ENCODE data around the gene MUCL3. TPM values are rescaled to one million over a fixed set of nuclear protein-coding genes. Genes with fewer than 3 reads are reported as not detected.
"Not testable (repeated sequence)": the region's sequence is repeated elsewhere in the genome, so short reads cannot be mapped to it uniquely, and the experiment has no call there.

Gene MUCL3
- total RNA-seq, 1 experiment from 2014 or later, result 0.15 TPM

GRCh38 chr6:30965140-30965601, 24.4 kb downstream of the MUCL3 start (continued):
- TF ChIP-seq FOXP1 (CRISPR knock-in tag; IDR thresholded peaks at IDR 0.05; ENCODE audit: borderline replicate concordance) (no peak), NR1H2 (CRISPR knock-in tag; IDR thresholded peaks at IDR 0.05) (no peak), ATF1 (CRISPR knock-in tag; IDR thresholded peaks at IDR 0.05) (no peak), CREB1 (CRISPR knock-in tag; IDR thresholded peaks at IDR 0.05) (no peak)
- TF ChIP-seq, protein P1, sequence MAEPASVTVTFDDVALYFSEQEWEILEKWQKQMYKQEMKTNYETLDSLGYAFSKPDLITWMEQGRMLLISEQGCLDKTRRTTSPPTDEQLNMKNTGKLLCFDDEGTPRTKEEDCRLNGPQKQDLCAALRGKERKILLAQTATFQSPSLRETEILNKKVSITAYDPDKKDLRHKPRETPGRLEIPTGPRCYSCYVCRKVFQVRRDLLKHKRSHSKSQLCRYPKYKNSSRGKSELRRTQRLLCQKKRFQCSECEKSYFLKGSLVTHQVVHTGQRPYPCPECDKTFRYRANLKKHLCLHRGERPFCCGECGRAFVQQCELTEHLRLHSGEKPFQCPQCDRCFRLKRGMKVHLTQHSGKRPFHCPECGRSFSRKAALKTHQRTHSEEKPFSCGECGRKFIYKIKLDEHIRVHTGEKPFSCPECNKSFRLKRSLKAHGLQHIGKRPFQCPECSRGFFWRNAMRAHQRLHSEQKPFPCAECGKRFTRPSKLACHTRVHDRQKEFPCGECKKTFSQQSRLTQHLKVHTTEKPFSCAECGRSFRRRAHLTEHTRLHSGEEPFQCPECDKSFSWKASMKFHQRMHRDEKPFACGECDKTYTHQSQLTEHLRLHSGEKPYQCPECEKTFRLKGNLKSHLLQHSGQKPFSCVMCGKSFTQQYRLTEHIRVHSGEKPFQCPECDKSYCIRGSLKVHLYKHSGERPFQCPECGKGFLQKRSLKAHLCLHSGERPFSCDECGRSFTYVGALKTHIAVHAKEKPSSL (CRISPR knock-in tag; conservative IDR thresholded peaks at IDR 0.05), result no peak

- Mint-ChIP-seq H3K9me3 (peaks cover 27% of the 10 kb centered on the region), H3K36me3 (no peaks in the 10 kb centered on the region), H3K27me3 (ENCODE audit: low read depth) (peaks cover 5% of the 10 kb centered on the region), H3K27ac (no peak overlapping the region), H3K4me1 (peaks cover 11% of the 10 kb centered on the region), H3K4me3 (no peak overlapping the region)
- DNase-seq (ENCODE audit: low spot score) (no peak), ATAC-seq (no peak)
- ChIA-PET POLR2A (no interaction called here), CTCF (interaction anchor here (0.5 kb wide), 1 partner anchor 96 kb away, joined by 3 read pairs; no protein-coding TSS in a partner anchor)
- TF ChIP-seq NR1H2 (CRISPR knock-in tag; IDR thresholded peaks at IDR 0.05) (no peak), CREB1 (CRISPR knock-in tag; IDR thresholded peaks at IDR 0.05) (no peak), CREM (CRISPR knock-in tag; IDR thresholded peaks at IDR 0.05) (no peak), ZBTB21 (CRISPR knock-in tag; IDR thresholded peaks at IDR 0.05; ENCODE audit: borderline replicate concordance) (no peak), PRRX2 (CRISPR knock-in tag; IDR thresholded peaks at IDR 0.05) (no peak), TCF7 (CRISPR knock-in tag; IDR thresholded peaks at IDR 0.05; ENCODE audit: low read depth) (no peak), ATF3 (CRISPR knock-in tag; conservative IDR thresholded peaks at IDR 0.05) (no peak), ZNF121 (CRISPR knock-in tag; IDR thresholded peaks at IDR 0.05) (no peak), ATF6 (CRISPR knock-in tag; IDR thresholded peaks at IDR 0.05) (no peak)
- TF ChIP-seq, protein P2, sequence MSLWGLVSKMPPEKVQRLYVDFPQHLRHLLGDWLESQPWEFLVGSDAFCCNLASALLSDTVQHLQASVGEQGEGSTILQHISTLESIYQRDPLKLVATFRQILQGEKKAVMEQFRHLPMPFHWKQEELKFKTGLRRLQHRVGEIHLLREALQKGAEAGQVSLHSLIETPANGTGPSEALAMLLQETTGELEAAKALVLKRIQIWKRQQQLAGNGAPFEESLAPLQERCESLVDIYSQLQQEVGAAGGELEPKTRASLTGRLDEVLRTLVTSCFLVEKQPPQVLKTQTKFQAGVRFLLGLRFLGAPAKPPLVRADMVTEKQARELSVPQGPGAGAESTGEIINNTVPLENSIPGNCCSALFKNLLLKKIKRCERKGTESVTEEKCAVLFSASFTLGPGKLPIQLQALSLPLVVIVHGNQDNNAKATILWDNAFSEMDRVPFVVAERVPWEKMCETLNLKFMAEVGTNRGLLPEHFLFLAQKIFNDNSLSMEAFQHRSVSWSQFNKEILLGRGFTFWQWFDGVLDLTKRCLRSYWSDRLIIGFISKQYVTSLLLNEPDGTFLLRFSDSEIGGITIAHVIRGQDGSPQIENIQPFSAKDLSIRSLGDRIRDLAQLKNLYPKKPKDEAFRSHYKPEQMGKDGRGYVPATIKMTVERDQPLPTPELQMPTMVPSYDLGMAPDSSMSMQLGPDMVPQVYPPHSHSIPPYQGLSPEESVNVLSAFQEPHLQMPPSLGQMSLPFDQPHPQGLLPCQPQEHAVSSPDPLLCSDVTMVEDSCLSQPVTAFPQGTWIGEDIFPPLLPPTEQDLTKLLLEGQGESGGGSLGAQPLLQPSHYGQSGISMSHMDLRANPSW (CRISPR knock-in tag; conservative IDR thresholded peaks at IDR 0.05; ENCODE audit: low read depth), result no peak
- TF ChIP-seq, protein P3, sequence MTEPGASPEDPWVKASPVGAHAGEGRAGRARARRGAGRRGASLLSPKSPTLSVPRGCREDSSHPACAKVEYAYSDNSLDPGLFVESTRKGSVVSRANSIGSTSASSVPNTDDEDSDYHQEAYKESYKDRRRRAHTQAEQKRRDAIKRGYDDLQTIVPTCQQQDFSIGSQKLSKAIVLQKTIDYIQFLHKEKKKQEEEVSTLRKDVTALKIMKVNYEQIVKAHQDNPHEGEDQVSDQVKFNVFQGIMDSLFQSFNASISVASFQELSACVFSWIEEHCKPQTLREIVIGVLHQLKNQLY (CRISPR knock-in tag; IDR thresholded peaks at IDR 0.05), result no peak
These were observed 25.4 kb downstream of the MUCL3 start for GRCh38 chr6:30966154-30966553.

DNA sequence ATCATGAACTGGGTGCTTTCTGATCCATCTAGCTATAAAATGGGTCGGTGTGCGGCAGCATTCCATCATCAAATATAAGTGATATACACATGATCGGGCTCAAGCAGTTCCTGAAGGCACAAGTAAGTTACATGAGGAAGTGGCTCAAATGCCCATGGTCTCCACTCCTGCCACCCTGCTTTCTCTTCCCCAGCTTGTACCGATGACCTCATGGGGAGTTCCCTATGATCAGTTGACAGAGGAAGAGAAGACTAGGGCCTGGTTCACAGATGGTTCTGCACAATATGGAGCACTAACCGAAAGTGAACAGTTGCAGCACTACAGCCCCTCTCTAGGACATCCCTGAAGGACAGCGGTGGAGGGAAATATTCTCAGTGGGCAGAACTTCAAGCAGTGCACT, 28.4 kb downstream of the MUCL3 start:
- H3K4me1 Mint-ChIP-seq, result peaks cover 12% of the 10 kb centered on the region
- H3K36me3 Mint-ChIP-seq; DNase-seq (ENCODE audit: low spot score); H3K4me3 Mint-ChIP-seq; H3K27ac Mint-ChIP-seq; POLR2A ChIA-PET; H3K27me3 Mint-ChIP-seq (ENCODE audit: low read depth); ATAC-seq: not testable (repeated sequence)
- H3K9me3 Mint-ChIP-seq, result peaks cover 27% of the 10 kb centered on the region
- CTCF ChIA-PET, result interaction anchor here (0.6 to 1.0 kb wide), 2 partner anchors 75 to 749 kb away, joined by 3 read pairs; no protein-coding TSS in a partner anchor
